ENCODE results near the gene APOA4.

GRCh38 chr11:116831790-116832349, 8.8 kb upstream of the APOA4 start:
- no peak for TF ChIP-seq CTCF (IDR thresholded peaks at IDR 0.05)
- TF ChIP-seq POLR2A (IDR thresholded peaks at IDR 0.05), result no peak
